ENCODE data around the gene FBXW7.

Gene FBXW7

DNA sequence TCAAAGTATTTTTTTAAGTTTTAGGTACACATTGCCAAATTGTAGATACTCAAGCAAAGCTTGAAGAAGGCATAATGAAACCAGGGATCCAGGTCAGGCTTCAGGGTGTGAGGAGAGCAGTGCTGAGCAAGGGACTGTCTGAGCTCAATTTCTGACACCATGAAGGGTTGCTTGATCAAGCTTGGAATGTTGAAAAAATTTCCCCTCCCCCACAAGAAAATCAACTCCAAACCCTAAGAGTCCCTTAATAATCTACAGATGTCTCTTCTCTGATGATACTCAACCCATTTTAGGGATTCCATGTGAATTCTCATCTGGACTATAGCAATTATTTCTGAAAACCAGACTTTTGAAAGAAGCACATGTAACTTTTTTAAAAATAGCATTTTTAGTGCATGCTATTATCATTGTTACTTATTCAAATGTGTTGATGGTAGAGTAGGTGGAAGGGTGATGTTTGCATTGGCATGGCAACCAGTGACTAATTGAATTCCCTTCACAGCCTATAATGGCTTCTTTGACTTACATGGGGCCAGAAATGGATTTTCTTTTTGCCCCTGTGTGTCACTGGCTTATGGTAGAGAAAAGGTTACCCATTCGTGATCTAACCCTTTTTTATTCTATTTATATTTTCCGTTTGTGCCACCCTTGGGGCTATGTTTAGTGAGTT is 252.0 kb downstream of the FBXW7 start:
- DNase-seq (ENCODE audit: low read depth in 2 of 2), result no peak

DNA sequence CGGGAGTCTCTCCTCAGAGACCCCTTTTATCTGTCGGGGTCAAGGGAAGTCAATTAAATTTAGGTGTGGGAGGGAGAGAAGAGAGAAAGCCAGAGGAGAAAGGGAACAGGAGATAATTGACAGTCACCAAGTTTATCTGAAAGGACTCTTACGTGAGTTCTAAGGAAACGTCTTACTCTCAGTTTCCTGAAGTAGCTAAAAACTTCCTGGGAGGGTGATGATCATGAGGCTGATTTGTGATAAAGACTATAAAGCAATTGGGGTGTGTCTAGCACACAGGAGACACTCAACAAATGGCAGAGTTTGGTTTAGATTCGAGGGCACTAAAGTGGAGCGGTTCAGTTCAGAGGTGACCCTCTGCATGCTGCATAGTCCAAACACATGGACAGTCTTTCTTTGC is 254.1 kb downstream of the FBXW7 start:
- DNase-seq (ENCODE audit: low read depth in 2 of 2), result no peak

DNA sequence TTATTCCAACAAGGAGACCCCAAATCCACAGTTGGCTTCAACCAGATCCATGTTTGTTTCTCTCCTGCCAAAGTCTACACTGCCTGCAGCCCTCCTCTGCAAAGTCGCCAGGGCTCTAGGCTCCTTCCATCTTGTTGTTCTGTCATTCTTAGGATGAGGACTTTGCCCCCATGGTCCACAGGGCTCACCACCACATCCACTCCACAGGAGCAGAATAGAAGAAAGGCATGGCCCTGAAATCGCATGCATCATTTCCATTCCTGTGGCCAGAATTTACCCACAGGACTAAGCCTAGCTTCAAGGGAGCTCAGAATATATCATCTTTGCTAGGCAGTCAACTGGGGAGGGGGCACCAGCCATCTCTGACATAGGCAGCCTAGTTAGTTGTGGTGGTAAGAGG is 254.7 kb downstream of the FBXW7 start:
- no peak for DNase-seq (ENCODE audit: low read depth in 2 of 2)

DNA sequence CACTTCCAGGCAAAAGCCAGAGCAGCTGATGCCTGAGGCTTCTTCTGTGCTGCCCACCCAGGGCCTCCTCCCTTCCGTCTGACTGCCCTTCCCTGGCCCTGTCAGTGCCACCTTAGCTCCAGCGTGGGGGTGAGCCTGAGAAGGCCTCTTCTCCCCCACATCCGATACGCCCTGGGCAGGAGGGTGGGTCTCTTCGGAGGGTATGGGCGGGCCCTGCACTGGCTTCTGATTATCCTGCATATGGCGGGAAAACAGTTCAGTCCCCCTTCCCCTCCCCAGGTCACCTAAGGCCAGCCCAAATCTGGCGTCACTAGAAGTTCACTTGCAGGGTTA is 256.7 kb downstream of the FBXW7 start:
- DNase-seq (ENCODE audit: low read depth in 2 of 2), result no peak

DNA sequence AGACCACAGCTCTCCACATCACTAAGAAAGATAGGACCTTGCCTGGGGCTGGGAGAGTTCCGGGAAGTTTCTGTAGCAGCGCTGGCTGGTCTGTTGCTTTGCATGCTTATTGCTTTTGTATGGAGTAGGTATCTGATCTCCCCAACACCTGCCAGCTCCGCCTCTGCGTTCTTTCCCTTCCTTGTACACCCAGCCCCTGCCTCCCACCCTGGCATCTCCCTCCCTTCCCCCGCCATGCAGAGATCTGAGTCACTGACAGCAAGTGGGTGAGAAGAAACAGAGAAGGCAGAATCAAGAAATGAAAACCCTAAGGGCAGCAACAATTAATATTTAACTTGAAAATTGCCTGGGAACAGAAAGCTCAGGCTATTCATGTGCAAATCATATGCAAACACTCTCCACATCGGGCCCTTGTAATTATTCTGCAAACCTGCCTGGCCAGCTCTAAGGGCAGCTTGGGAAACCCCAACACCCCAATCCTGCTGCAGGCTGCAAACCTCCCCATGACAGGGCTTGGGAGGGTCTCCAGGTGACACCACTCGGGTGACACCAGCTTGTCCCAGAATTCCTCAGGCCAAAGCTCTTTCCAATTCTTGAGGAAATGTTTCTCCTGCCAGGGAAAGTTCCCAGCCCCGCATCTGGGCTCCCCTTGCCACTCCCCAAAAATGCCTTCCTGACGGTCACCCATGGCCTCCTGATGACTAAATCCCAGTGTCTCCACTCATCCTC is 257.2 kb downstream of the FBXW7 start:
- no peak for DNase-seq (ENCODE audit: low read depth in 2 of 2)

GRCh38 chr4:152278172-152278504 is 257.8 kb downstream of the FBXW7 start:
- no peak for DNase-seq (ENCODE audit: low read depth in 2 of 2)

DNA sequence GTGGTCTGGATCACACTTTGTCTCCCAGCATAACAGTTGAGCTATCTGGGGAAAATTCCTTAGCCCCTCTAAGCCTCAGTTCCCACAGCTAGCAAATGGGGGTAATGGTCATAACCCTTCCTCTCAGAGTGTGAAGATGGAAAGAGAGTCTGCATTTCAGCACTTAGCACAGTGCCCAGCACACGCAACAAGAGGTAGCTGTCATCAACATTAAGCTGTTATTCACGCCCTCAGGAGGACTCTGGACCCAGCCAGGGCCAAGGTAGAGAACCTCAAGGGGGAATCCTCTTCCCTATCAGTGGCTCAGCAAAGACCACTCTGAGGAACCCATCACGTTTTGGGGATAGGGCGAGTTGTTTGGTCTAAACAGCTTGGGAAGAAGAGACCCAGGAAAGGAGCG is 258.6 kb downstream of the FBXW7 start:
- DNase-seq (ENCODE audit: low read depth in 2 of 2), result no peak

- no peak for DNase-seq (ENCODE audit: low read depth in 2 of 2)
Observed at GRCh38 chr4:152273343-152273742, 262.5 kb downstream of the FBXW7 start.
